Neural progenitor cell (in vitro differentiated cells): ENCODE data around the gene DOK7.

Experiments used
- CTCF ChIP-seq: fragments of 200-600 bp; sonication (generic); IDR thresholded peaks from 2 replicates; pipeline ENCODE4 v1.5.1; 2017; ENCODE audit warnings: antibody characterized with exemption, mild to moderate bottlenecking
- EZH2 ChIP-seq: fragments of 200-600 bp; sonication (generic); IDR thresholded peaks from 2 replicates; pipeline ENCODE4 v1.6.1; 2017; ENCODE audit warnings: antibody characterized with exemption, mild to moderate bottlenecking, moderate library complexity
- EZH2phosphoT487 ChIP-seq: fragments of 200-600 bp; sonication (generic); IDR thresholded peaks from 2 replicates; pipeline ENCODE4 v1.6.1; 2017; ENCODE audit warnings: antibody characterized with exemption

DNA sequence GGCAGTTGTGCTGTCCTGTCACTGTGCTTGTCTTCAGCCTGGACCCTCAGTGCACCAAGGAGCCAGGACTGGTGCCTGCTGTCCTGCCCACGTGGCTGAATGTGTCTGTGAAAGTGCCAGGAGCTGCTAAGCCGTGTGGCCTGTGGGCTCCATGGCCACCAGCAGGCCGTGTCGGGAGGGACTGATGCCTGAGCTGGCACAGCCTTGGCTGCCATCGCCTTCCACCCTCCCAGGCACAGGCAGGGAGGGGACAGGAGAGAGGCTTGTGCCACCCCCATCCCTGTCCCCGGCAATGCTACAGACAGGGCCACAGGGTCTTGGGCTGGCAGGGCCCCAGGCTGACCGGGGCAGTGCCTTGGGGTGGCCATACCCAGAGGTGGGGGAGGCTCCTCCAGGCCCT lies 24.8 kb downstream of the DOK7 start:
- TF ChIP-seq CTCF: no peak
- TF ChIP-seq EZH2: no peak
- TF ChIP-seq EZH2phosphoT487: no peak
